Endodermal cell (in vitro differentiated cells): ENCODE data around the gene SHISAL2A. TPM values are rescaled to one million over a fixed set of nuclear protein-coding genes. Genes with fewer than 3 reads are reported as not detected.

Experiments used
- DNase-seq: peaks from one replicate; pipeline ENCODE4 v3.0.0-alpha.2; 2017
- H3K27ac ChIP-seq: 2 replicates; pipeline ENCODE4 v1.5.1; 2013; ENCODE audit warnings: mild to moderate bottlenecking, low read depth, low read length, moderate library complexity
- H3K27me3 ChIP-seq: 2 replicates; pipeline ENCODE4 v1.6.1; 2013; ENCODE audit warnings: mild to moderate bottlenecking, low read length, moderate library complexity; ENCODE audit not compliant: insufficient read depth, control insufficient read depth, poor library complexity, severe bottlenecking
- H3K36me3 ChIP-seq: 2 replicates; pipeline ENCODE4 v1.7.0; 2013; ENCODE audit warnings: mild to moderate bottlenecking, low read length, moderate library complexity; ENCODE audit not compliant: control insufficient read depth, insufficient read depth
- H3K4me1 ChIP-seq: one replicate; pipeline ENCODE4 v1.7.0; 2013; ENCODE audit warnings: low read length; ENCODE audit not compliant: control insufficient read depth, insufficient read depth
- H3K4me3 ChIP-seq: 2 replicates; pipeline ENCODE4 v1.5.1; 2013; ENCODE audit warnings: mild to moderate bottlenecking, low read length, moderate library complexity
- H3K9ac ChIP-seq: 2 replicates; pipeline ENCODE4 v1.6.1; 2013; ENCODE audit warnings: mild to moderate bottlenecking, low read length, moderate library complexity; ENCODE audit not compliant: poor library complexity, severe bottlenecking; ENCODE audit errors: extremely low read depth
- H3K9me3 ChIP-seq: 2 replicates; pipeline ENCODE4 v1.6.1; 2013; ENCODE audit warnings: mild to moderate bottlenecking, low read length, moderate library complexity; ENCODE audit not compliant: control insufficient read depth
- H3K27ac Mint-ChIP-seq: 2 replicates; pipeline ENCODE4 v1.8.0; 2020; ENCODE audit warnings: mixed read lengths
- H3K27me3 Mint-ChIP-seq: 2 replicates; pipeline ENCODE4 v1.8.0; 2021; ENCODE audit warnings: mild to moderate bottlenecking, mixed read lengths; ENCODE audit not compliant: insufficient read depth
- H3K36me3 Mint-ChIP-seq: 2 replicates; pipeline ENCODE4 v1.8.0; 2020; ENCODE audit warnings: low read depth, mixed read lengths
- H3K4me1 Mint-ChIP-seq: 2 replicates; pipeline ENCODE4 v1.8.0; 2020; ENCODE audit warnings: mixed read lengths
- H3K4me3 Mint-ChIP-seq: 2 replicates; pipeline ENCODE4 v1.8.0; 2020; ENCODE audit warnings: mild to moderate bottlenecking, moderate library complexity, mixed read lengths
- H3K9me3 Mint-ChIP-seq: 2 replicates; pipeline ENCODE4 v1.8.0; 2020; ENCODE audit warnings: mild to moderate bottlenecking, mixed read lengths
- CTCF ChIP-seq: fragments of 200-600 bp; sonication (generic); conservative IDR thresholded peaks from 2 replicates; pipeline ENCODE4 v1.5.0; 2021; ENCODE audit warnings: antibody characterized with exemption, mild to moderate bottlenecking
- WGBS, 2 experiments: methylation state at CpG; one replicate each; pipeline versions ENCODE4 v1.1.5 to v1.1.7; 2013; ENCODE audit warnings: missing lambda C conversion rate in 2 of 2, mixed read lengths in 1 of 2; ENCODE audit not compliant: insufficient coverage in 1 of 2, insufficient read length in 1 of 2; 5-methylcytosine and 5-hydroxymethylcytosine counted together
- total RNA-seq, 2 donors: library from RNA; stranded (reverse); fragmentation: NEBNext Ultra II Directional in 1 of 2; extraction: Animal tissue kit (Norgen Biotek cat#: 25700) in 1 of 2; gene quantifications; 2 replicates in 1 of 2; 3 replicates in 1 of 2; pipeline ENCODE4 v1.2.1, GENCODE V29; 2021

The SHISAL2A gene
- total RNA-seq, 2 donors from 2014 or later, result 1.5 to 5.3 TPM

DNA sequence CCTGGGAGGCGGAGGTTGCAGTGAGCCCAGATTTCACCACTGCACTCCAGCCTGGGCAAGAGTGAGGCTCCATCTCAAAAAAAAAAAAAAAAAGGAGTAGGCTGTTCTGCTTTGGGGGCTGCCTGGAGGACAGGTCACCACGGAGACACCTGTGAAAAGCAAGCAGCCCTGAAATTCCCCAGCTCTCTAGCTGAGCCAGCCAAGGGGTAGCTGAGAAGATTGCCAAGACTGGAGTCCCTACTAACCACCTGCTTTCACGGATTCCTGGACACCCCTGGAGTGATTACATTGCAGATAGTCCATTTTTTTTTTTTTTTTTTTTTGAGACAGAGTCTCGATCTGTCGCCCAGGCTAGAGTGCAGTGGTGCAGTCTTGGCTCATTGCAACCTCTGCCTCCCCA, 18.3 kb upstream of the SHISAL2A start:
- Mint-ChIP-seq H3K27ac (no peak overlapping the region), H3K4me1 (peaks cover 21% of the 10 kb centered on the region), H3K36me3 (peaks cover 2% of the 10 kb centered on the region), H3K9me3 (no peaks in the 10 kb centered on the region), H3K27me3 (peaks cover 85% of the 10 kb centered on the region), H3K4me3 (no peak overlapping the region)
- TF ChIP-seq CTCF, result no peak
- Histone ChIP-seq H3K9ac (no peak overlapping the region), H3K36me3 (no peaks in the 10 kb centered on the region), H3K4me1 (peaks cover 3% of the 10 kb centered on the region), H3K9me3 (no peaks in the 10 kb centered on the region), H3K27ac (no peak overlapping the region), H3K27me3 (peaks cover 59% of the 10 kb centered on the region), H3K4me3 (no peak overlapping the region)
- 80 to 90% methylated on average over 2 to 5 of the region's 5 CpGs for WGBS, 2 experiments
- DNase-seq, result no peak

DNA sequence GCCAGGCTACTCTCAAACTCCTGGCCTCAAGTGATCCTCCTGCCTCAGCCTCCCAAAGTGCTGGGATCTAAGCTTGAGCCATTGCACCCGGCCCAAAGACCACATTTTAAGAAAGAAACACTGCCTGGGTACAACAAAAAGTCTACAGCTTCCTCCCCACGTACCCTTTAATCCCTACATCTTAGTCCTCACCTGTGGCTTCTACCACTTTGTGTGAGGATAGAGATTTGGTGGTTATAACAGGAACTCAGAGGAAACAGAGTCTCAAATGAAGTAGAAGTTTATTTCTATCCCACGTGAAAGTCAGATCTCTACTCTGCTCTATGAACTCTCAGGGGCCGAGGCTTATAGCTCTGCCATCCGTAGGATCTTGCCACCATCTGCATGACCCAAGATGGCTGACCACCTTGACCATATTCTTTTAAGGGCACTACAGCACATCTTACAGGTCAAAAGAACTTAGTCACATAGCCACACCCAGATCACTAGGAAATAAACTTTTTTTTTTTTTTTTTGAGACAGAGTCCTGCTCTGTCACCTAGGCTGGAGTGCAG, 17.4 kb upstream of the SHISAL2A start:
- Mint-ChIP-seq H3K27me3 (peaks cover 85% of the 10 kb centered on the region), H3K4me1 (peaks cover 21% of the 10 kb centered on the region), H3K4me3 (no peak overlapping the region), H3K27ac (no peak overlapping the region), H3K9me3 (peaks cover 1% of the 10 kb centered on the region), H3K36me3 (peaks cover 1% of the 10 kb centered on the region)
- Histone ChIP-seq H3K36me3 (no peaks in the 10 kb centered on the region), H3K4me1 (peaks cover 3% of the 10 kb centered on the region), H3K9me3 (no peaks in the 10 kb centered on the region), H3K9ac (no peak overlapping the region), H3K27ac (no peak overlapping the region), H3K4me3 (no peak overlapping the region), H3K27me3 (peaks cover 58% of the 10 kb centered on the region)
- WGBS, 2 experiments, result 84 to 96% methylated on average over 3 to 5 of the region's 5 CpGs
- no peak for TF ChIP-seq CTCF
- DNase-seq, result no peak

GRCh38 chr1:52621950-52622349, 11.0 kb upstream of the SHISAL2A start:
- peaks cover 36% of the 10 kb centered on the region for H3K27me3 ChIP-seq
- no peak overlapping the region for H3K9ac ChIP-seq
- H3K36me3 ChIP-seq, result no peaks in the 10 kb centered on the region
- H3K36me3 Mint-ChIP-seq, result peaks cover 10% of the 10 kb centered on the region
- 94 to 100% methylated on average over 2 of the region's 2 CpGs for WGBS, 2 experiments
- no peak overlapping the region for H3K4me3 Mint-ChIP-seq
- H3K27ac Mint-ChIP-seq, result no peak overlapping the region
- H3K9me3 ChIP-seq, result peaks cover 21% of the 10 kb centered on the region
- H3K27ac ChIP-seq, result no peak overlapping the region
- H3K27me3 Mint-ChIP-seq, result peaks cover 45% of the 10 kb centered on the region
- no peak for DNase-seq
- H3K4me1 ChIP-seq, result no peaks in the 10 kb centered on the region
- peaks cover 24% of the 10 kb centered on the region for H3K9me3 Mint-ChIP-seq
- no peak overlapping the region for H3K4me3 ChIP-seq
- TF ChIP-seq CTCF, result no peak
- H3K4me1 Mint-ChIP-seq, result no peaks in the 10 kb centered on the region
